ENCODE measurements around the gene UBLCP1. TPM values are rescaled to one million over a fixed set of nuclear protein-coding genes. Genes with fewer than 3 reads are reported as not detected.
A peak's percentile ranks its signal among the peaks of the same experiment; 100 is the strongest.

Gene UBLCP1
- total and polyA plus RNA-seq, 2 donors (not counting 3 experiments of a cell fraction or from before 2014, with no cell fraction given) = 5.9 to 20.3 TPM

DNA sequence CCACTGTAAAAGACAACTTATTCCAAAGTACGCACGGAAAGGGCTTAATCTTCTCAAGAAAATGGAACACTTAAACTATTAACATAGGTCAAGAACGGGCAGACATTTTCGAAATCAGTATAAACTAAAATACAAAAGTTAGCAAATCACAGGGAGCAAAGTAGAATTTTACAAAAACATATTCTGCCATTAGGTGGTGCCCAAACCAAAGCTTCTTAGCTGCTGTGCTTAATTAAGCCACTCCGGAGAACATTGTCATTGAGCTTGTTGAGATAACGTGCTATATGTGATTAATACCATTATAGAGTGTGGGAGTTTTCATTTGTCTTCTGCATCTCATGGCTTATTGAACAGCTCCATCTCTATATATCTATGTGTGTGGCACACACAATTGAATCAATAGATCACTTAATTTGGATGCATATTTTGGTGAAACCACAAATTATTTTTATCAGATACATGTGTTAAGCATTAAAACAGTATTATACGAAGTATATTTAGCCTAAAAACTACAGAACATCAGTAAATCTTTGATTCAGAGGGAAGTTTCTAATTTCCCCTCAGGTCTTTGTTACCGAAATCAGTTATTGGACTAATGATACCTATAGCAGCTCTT, 23.4 kb downstream of the UBLCP1 start:
- intact Hi-C loops (cut with micrococcal nuclease) = loop anchor here (1.0 to 10.0 kb wide), 3 partner anchors 631 to 1108 kb away; partner anchors contain the start of gene ADRA1B
- H3K4me1 ChIP-seq (ENCODE audit: control insufficient read depth, extremely low read depth, insufficient read depth, low read length) = no peaks in the 10 kb centered on the region
- POLR2A ChIA-PET = no interaction called here

DNA sequence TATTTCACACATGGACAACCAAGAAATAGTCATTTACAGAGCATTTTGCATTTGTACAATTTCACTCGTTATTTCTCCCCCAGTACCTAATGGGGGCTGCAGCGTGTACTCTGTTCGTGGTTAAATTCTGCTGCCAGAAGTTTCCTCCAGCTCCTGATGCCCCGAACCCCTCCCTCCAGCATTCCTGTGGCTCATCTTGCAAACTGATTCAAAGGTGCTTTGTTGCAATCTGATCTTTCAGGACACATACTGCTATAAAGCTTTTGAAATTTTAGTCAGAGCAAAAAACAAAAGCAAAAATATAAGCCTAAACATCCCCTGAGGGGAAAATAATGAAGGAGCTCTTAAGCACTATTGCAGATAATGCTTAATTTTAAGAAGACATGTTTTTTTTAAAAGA, 27.7 kb downstream of the UBLCP1 start:
- no peak overlapping the region for H3K4me2 ChIP-seq (ENCODE audit: insufficient read depth, low read length)
- no peaks in the 10 kb centered on the region for H3K27me3 ChIP-seq (ENCODE audit: control insufficient read depth in 2 of 2, insufficient read depth in 2 of 2, low read length in 2 of 2)
- no peak overlapping the region for H3K27ac ChIP-seq (ENCODE audit: insufficient read depth, low read depth, low read length)
- no peak overlapping the region for H2AFZ ChIP-seq (ENCODE audit: low read depth, low read length)
- no peaks in the 10 kb centered on the region for H3K4me1 ChIP-seq (ENCODE audit: control insufficient read depth, extremely low read depth, insufficient read depth, low read length)
- H3K9me3 ChIP-seq (replicated peaks; ENCODE audit: control insufficient read depth, insufficient read depth, low read length) = no peaks in the 10 kb centered on the region
- FAIRE-seq (no peak), DNase-seq (ENCODE audit: low read depth, low spot score) (no peak)
- H3K79me2 ChIP-seq (ENCODE audit: control insufficient read depth, insufficient read depth, low read length) = no peaks in the 10 kb centered on the region
- no TSS peak for BruUV-seq (replicated peaks)
- CTCF ChIA-PET = interaction anchor here (2.2 kb wide), 1 partner anchor 17 kb away, joined by 7 read pairs; no protein-coding TSS in a partner anchor
- POLR2A ChIA-PET = no interaction called here
- H3K9ac ChIP-seq (replicated peaks; ENCODE audit: extremely low read depth, insufficient read depth, low read length) = no peak overlapping the region
- no peaks in the 10 kb centered on the region for H3K36me3 ChIP-seq (ENCODE audit: control insufficient read depth in 2 of 2, extremely low read depth in 1 of 2, insufficient read depth in 2 of 2, low read length in 2 of 2)
- intact Hi-C loops (cut with micrococcal nuclease) (no loop called here), dilution Hi-C loops (cut with MboI; ENCODE audit: extremely low pct_ligation_motif_present, low sequenced_read_pairs) (no loop called here)
- TF ChIP-seq POLR2AphosphoS5 (IDR thresholded peaks at IDR 0.05; ENCODE audit: insufficient read depth, low read depth, low read length) (no peak), FOS (IDR thresholded peaks at IDR 0.05; ENCODE audit: borderline replicate concordance, insufficient read depth, low read length) (no peak), JUN (IDR thresholded peaks at IDR 0.05; ENCODE audit: borderline replicate concordance, insufficient read depth, insufficient read length, low read depth) (no peak), GATA2 (IDR thresholded peaks at IDR 0.05; ENCODE audit: insufficient read depth, insufficient read length, low read depth, low read length) (no peak)
- TF ChIP-seq, protein P1, sequence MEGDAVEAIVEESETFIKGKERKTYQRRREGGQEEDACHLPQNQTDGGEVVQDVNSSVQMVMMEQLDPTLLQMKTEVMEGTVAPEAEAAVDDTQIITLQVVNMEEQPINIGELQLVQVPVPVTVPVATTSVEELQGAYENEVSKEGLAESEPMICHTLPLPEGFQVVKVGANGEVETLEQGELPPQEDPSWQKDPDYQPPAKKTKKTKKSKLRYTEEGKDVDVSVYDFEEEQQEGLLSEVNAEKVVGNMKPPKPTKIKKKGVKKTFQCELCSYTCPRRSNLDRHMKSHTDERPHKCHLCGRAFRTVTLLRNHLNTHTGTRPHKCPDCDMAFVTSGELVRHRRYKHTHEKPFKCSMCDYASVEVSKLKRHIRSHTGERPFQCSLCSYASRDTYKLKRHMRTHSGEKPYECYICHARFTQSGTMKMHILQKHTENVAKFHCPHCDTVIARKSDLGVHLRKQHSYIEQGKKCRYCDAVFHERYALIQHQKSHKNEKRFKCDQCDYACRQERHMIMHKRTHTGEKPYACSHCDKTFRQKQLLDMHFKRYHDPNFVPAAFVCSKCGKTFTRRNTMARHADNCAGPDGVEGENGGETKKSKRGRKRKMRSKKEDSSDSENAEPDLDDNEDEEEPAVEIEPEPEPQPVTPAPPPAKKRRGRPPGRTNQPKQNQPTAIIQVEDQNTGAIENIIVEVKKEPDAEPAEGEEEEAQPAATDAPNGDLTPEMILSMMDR (IDR thresholded peaks at IDR 0.05; ENCODE audit: extremely low read depth in 1 of 2, insufficient read depth in 1 of 2, low read depth in 1 of 2, low read length in 2 of 2) = no peak
- no peaks in the 10 kb centered on the region for H3K9me1 ChIP-seq (replicated peaks; ENCODE audit: control insufficient read depth, extremely low read depth, insufficient read depth, low read length)
- no peak overlapping the region for H3K4me3 ChIP-seq (replicated peaks in 1 of 3; ENCODE audit: insufficient read depth in 1 of 3, low read depth in 1 of 3, low read length in 3 of 3)
- no peaks in the 10 kb centered on the region for H4K20me1 ChIP-seq (replicated peaks; ENCODE audit: control insufficient read depth, extremely low read depth, insufficient read depth, low read length)

More for the DNA sequence above, 23.4 kb downstream of the UBLCP1 start:
- FAIRE-seq (peak; percentile 37), DNase-seq (ENCODE audit: low read depth, low spot score) (peak; percentile 47)
- no peaks in the 10 kb centered on the region for H3K9me3 ChIP-seq (replicated peaks; ENCODE audit: control insufficient read depth, insufficient read depth, low read length)
- no peak overlapping the region for H3K4me2 ChIP-seq (ENCODE audit: insufficient read depth, low read length)
- H3K79me2 ChIP-seq (ENCODE audit: control insufficient read depth, insufficient read depth, low read length) = no peaks in the 10 kb centered on the region
- H3K36me3 ChIP-seq (ENCODE audit: control insufficient read depth in 2 of 2, extremely low read depth in 1 of 2, insufficient read depth in 2 of 2, low read length in 2 of 2) = no peaks in the 10 kb centered on the region
- no TSS peak for BruUV-seq (replicated peaks)
- dilution Hi-C loops (cut with MboI; ENCODE audit: extremely low pct_ligation_motif_present, low sequenced_read_pairs) = no loop called here
- H4K20me1 ChIP-seq (replicated peaks; ENCODE audit: control insufficient read depth, extremely low read depth, insufficient read depth, low read length) = no peaks in the 10 kb centered on the region
- no peak overlapping the region for H3K27ac ChIP-seq (ENCODE audit: insufficient read depth, low read depth, low read length)
- H3K9ac ChIP-seq (replicated peaks; ENCODE audit: extremely low read depth, insufficient read depth, low read length) = no peak overlapping the region
- CTCF ChIA-PET = interaction anchor here (0.7 to 5.7 kb wide), 18 partner anchors 9 to 1105 kb away, joined by 3 to 63 read pairs (median 4); partner anchors contain the start of gene ADRA1B
- H3K27me3 ChIP-seq (ENCODE audit: control insufficient read depth in 2 of 2, insufficient read depth in 2 of 2, low read length in 2 of 2) = no peaks in the 10 kb centered on the region
- no peak overlapping the region for H3K4me3 ChIP-seq (replicated peaks in 1 of 3; ENCODE audit: insufficient read depth in 1 of 3, low read depth in 1 of 3, low read length in 3 of 3)
- TF ChIP-seq MYC (IDR thresholded peaks at IDR 0.05; ENCODE audit: low read depth, low read length) (no peak), GATA2 (IDR thresholded peaks at IDR 0.05; ENCODE audit: insufficient read depth, insufficient read length, low read depth, low read length) (no peak), POLR2A (IDR thresholded peaks at IDR 0.05; ENCODE audit: low read depth, low read length) (no peak)
- TF ChIP-seq, protein P1 (IDR thresholded peaks at IDR 0.05; ENCODE audit: extremely low read depth in 1 of 2, insufficient read depth in 1 of 2, low read depth in 1 of 2, low read length in 2 of 2) = peak in 1 of 2 donors; percentile 31
- no peak overlapping the region for H2AFZ ChIP-seq (ENCODE audit: low read depth, low read length)
- H3K9me1 ChIP-seq (replicated peaks; ENCODE audit: control insufficient read depth, extremely low read depth, insufficient read depth, low read length) = no peaks in the 10 kb centered on the region

All from endothelial cell of umbilical vein (primary cell).